Peyer's patch (tissue), 4 donors: Measurements from ENCODE around the gene STK17B.

Experiments used
- CTCF ChIP-seq, 6 experiments: fragments of 450-650 bp in 4 of 6; fragments of 200-600 bp in 2 of 6; sonication (generic) in 1 of 6; IDR thresholded peaks; one replicate each; pipeline ENCODE4 v1.5.1; 2017 to 2019; ENCODE audit warnings: antibody characterized with exemption in 6 of 6, mild to moderate bottlenecking in 3 of 6, moderate library complexity in 1 of 6
- POLR2A ChIP-seq, 2 donors: fragments of 450-650 bp; IDR thresholded peaks; one replicate each; pipeline ENCODE4 v1.5.1; 2017; ENCODE audit warnings: antibody characterized with exemption in 2 of 2, mild to moderate bottlenecking in 2 of 2, moderate library complexity in 2 of 2

- TF ChIP-seq CTCF (IDR thresholded peaks at IDR 0.05) (no peak), POLR2A (IDR thresholded peaks at IDR 0.05) (no peak)
Observed at GRCh38 chr2:196155575-196155974, 15.8 kb downstream of the STK17B start.
